OCI-M1 (cell line): ENCODE results near the gene MAB21L3.

Experiments used
- DNase-seq: peaks from one replicate; lab custom pipeline; 2025; lab: John Stamatoyannopoulos, UW

MAB21L3 gene

DNA sequence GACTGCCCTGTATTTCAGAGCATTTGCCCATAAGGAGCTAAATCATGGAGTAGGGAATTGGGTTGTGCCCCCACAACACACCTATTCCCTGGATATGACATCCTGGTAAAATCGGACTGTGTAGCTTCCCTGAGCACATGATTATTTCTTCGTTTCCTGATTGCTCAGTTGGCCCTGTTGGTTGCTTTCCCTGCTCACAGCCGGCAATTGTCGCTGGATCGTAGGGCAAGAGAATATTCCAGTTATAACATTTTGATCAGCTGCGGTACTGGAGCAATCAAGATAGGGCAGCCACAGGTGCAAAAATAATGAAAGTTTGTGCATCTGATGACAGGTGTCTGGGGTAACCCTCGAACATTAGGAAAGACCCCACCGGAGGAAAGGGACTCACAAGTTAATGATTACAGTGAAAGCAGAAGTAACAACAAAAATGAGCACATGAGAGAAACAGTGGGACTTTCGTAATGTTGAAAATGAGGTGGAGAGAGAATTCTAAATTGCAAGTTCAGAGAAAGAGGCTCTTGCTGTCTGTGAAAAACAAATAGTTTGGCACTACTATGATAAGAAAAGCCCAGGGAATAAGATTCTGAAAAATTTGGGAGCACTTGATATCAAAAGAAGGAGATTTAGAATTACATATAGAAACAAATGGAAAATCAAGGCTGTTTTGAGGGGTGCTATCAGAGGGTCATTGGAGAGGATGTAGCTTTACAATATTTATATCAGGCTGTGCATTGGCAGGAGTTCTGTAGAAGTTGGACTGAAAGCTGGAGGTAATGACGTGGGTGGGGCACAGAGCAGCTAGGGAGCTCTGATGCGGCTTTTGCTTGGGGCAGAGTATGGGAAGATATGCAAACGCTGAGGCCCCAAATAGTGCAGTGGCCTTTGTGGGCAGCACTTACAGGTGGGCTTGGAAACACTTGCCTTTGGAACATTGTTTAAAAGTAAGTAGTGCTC is at the start of gene MAB21L3:
Gene MAB21L3, plus strand, starts transcription at position 833 of the 957 bp plus-strand sequence. CDS start 1,217 bp downstream, outside the sequence.
- DNase-seq = no peak

DNA sequence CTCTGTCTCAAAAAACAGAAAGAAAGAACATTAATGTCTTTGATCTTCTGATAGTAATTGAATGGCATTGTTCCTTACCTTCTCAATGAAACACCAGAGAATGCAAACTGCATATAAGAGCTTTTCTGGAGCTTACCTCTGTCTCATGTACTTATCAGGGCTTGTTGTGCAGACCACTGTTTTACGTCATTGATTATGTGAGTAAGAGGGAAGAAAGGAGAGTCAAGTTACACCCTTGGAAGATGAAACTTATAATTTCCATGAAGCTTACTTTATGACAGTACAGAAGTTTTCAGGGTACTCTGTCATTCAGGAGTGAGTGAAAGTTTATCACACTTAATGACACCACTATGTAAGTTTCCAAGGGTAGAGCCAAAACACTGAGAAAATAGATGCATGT is 49.0 kb upstream of the MAB21L3 start:
- no peak for DNase-seq

DNA sequence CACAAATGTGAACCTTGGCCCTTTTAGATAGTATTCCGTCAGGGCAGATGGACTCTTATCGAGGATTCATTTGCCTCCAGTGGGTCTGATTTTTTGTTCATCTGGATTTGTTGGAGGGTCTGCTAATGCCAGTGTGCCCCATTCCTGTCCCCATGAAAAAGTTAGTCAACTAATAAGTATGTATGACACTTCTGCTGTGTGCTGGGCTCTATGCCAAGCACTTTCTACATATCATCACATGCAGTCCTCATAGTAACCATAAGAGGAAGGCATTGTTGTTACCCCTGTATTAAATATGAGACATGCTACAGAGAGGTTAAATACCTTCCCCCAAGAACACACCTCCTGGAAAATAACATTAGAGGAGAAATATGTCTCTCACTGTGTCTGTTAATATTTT is 46.6 kb upstream of the MAB21L3 start:
- no peak for DNase-seq

DNA sequence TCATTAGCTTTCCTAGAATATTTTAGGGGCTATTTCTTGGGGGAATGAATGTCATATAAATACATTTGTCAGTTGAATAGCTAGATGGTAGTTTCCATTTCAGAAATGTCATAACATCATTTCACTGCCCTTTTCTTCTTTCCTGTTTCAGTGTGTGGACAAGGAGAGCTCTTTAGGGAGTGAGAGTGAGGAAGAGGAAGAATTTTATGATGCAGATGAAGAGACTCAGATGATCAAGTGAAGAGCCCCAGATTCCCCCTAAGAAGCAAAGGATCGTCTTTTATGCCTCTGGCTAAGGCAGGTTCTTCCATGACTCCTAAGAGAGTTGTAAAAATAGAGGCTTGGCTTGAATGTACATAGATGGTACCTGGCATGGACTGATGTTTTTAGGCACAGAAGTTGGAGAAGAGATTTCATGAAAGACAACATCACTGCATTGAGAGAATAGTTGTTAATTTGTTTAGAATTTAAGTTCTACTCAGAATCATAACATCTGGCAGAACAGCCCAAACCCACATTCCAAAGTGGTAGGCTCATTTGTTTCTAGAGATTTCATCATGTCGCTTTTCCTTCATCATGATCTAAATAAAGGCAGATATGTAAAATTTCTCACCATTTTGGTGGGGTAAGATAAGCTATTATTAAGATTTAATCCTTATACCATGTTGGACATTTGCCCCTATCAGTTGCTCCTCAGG is 44.2 kb upstream of the MAB21L3 start:
- no peak for DNase-seq

DNA sequence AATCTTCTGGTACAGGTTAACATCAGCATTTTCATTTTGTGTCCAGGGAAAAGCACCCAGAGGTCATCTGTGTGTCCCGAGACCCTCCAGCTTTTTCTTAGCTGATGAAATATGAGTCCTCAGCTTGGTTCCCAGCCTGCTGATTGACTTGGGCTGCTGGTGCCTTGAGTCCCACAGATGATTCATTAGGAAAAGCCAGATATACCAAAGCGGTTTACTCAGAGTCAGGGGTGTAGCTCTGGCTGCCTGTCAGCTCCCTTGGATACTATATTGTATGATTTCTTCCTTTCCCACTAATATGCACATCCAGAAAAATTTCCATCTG is 43.7 kb upstream of the MAB21L3 start:
- DNase-seq = no peak

DNA sequence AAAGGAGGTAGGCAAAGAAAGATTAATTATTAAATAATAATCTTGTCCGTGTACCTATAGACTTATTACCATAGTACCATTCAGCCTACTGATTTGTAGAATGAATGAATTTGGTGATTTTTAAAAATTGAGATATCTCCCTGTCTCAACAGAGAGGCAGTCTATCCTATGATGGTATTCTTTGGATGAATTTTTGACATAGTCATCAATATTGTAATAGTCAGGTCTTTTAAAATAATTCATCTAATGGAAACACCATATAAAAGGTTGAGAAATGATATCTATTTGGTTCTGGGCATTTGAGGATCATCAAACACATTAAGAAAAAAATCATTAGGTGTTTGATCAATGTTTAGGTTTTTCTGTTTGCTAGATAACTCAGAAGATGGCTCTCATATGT is 35.6 kb upstream of the MAB21L3 start:
- no peak for DNase-seq

DNA sequence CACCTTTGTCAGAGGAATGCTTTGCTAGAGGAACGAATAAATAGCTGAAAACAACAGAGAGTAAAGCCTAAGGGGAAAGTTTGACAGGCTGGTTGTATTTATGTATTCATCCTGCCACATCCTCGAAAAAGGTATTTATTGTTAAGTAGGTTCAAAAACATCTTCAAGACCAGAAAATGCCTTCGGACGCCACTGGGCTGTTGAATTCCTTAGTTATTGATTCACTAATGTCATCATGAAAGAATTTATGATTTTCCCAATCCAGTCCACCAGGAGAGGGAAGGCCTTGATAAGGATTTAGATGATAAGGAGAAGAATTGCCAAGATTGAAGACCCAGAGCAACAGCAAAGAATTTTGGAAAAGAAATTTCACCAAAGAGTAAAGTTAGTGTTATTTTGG is 35.2 kb upstream of the MAB21L3 start:
- no peak for DNase-seq

DNA sequence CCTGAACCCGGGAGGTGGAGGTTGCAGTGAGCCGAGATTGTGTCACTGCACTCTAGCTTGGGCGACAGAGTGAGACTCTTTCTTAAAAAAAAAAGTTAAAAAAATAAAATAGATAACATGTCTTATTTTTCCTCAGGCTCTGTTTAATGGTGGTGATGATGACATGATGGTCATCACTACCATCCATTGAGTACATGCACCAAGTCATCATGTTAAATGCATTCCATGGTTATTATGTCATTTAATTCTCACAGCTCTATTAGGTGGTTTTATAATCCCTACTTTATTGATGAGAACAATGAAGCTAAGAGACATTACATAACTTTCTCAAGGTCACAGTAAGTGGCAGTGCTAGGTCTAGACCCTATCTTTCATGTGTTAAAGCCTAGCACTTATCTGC is 34.4 kb upstream of the MAB21L3 start:
- no peak for DNase-seq

DNA sequence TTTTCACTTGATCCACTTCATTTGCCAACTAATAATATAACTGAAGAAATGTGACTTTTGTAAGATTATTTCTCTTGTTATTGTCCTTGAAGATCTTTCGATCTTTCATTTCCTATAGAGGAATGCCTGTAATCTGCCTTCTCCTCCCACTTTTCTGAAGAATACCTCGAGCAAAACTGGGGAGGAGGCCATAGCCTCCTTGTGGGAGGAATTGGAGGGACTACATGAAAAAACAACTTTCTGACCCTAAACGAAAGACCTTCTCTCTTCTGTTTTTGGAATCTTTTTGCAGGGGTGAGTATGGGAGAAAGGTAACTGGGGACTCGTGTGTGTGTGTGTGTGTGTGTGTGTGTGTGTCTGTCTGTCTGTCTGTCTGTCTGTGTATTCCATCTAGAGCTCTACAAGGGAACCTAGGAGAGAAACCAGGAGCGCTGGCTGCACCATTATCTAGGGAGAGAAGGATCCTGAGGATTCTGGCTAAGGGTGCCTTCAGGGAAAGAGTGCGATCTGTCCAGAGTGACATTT is 32.4 kb upstream of the MAB21L3 start:
- no peak for DNase-seq

DNA sequence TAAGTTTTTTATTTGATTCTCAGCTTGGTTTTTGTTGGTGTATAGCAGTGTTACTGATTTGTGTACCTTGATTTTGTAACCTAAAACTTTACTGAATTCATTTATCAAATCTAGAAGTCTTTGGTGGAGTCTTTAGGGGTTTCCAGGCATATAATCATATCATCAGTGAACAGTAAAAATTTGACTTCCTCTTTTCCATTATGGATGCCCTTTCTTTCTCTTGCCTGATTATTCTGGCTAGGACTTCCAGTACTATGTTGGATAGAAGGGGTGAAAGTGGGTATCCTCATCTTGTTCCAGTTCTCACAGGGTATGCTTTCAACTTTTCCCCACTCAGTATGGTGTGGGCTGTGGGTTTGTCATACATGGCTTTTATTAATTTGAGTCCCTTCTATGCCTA is 23.6 kb upstream of the MAB21L3 start:
- peak; percentile 60 for DNase-seq

DNA sequence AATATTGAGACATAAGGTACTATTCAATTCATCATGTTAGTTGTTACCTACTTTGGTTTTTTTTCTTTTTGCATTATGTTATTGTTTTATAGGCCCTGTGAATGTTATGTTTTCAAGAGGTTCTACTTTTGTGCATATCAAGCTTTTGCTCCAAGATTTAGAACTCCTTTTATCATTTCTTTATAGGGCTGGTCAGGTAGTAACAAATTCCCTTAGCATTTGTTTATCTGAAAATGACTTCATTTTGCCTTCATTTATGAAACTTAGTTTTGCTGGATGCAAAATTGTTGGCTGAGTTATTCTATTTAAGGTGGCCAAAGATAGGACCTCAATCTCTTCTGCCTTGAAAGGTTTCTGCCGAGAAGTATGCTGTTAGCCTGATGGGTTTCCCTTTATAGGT is 21.3 kb upstream of the MAB21L3 start:
- no peak for DNase-seq

DNA sequence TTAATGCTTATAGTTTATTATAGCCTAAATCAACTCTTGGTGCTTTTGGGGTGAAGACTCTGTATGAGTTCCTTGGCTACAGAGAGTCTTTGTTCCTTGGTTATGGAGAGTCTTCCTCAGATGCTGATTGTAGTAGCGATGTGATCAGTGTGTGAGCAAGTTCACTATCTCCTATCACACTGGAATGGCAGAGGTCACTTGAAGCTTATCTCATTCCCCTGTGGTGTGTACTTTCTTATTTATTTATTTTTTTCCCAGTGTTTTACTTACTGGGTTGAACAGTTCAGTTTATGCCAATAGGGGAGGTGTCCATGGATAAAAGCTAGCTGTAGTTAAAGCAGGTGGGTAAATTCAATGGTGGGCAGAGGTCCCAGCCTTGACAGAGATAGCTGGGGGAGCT is 20.1 kb upstream of the MAB21L3 start:
- DNase-seq = no peak

DNA sequence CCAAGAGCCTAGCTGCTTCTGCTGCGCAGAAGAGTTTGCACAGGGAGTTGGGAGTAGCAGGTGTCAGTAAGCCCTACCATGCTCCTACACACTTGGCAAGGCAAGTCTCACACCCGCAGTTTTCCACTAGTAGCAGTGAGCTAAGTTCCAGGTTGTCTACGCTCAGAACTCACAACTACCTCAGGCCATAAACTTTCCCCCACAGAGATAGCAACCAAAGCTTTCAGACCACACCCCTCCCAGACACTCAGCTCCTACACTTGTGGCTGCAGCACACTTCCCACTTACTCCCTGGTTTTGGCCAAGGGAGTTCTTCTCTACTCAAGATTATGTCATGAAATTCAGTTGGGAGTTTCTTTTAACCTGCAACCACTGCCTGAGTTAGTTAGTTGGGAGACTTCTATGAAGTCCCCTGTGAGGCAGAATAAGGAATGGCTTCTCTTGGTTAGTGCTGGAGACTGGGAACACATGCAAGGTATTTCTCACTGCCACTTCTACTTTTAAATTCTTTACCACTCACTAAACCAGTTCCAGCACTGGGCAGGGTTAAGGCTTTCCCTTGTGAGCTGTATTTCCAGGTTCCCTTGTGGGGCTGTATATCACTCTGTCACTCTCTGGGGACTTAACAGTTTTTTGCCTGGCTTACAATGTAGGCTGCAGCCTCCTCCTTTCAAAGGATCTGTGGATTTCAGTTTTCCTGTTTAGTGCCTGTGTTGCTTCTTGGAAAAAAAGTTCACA is 18.3 kb upstream of the MAB21L3 start:
- peak; percentile 17 for DNase-seq

DNA sequence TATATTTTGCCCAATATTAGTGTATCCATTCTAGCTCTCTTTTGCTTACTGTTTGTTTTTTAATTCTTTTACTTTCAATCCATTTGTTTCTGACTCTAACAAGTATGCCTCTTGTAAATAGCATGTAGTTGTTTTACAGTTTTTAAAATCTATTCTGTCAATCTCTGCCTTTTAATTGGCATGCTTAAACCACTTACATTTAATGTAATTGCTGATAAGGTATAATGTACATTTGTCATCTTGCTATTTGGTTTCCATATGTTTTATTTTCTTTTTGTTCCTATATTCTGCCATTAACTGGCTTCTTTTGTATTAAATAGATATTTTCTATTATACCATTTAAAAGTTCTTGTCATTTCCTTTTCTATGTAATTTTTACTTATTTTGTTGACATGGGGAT is 16.2 kb upstream of the MAB21L3 start:
- no peak for DNase-seq

DNA sequence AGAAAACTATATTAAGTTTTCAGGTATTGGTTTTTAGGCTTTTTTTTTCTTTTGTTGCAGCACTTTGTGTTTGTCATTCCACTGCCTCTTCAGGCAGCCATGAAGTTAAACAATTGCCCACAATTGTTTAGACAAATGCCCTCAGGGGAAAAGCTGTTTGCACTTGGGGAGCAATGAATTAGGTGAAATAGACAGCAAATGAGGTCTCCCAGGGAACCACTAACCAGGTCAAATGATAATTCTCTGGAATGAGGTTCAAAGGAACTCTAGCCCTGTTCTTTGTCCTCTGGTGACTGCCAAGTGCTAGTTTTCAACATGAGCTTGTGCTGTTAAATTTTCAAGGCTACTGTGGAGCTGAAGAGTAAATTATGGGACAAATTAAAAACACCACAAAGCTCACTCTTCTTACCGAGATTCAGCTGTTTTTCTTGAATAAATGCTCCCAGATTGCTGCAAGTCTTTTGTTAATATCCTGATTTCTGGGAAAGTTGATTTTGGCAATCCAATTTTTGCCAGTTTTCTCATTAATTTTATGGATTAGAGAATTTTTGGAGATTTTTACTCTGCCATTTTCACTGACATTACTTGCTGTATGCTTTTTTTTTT is 15.1 kb upstream of the MAB21L3 start:
- no peak for DNase-seq

DNA sequence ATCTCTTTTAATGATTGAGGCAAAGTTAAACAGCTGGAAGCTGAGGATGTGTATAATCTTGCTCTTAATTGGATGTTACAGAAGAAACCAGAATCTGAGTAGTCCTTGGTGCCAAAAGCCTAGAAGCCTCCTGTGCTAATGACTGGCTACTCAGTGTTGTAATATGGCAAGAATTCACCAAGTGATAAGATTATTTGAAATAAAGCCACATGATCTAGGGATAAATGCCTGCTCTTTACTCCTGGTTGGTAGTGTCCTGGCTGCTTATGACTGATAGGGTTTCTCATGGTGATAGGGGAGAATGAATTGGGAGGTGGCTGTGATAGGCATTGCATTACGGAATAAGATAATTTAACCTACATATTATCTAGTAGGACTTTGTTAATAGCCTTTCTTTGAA is 13.6 kb upstream of the MAB21L3 start:
- DNase-seq = peak; percentile 33

DNA sequence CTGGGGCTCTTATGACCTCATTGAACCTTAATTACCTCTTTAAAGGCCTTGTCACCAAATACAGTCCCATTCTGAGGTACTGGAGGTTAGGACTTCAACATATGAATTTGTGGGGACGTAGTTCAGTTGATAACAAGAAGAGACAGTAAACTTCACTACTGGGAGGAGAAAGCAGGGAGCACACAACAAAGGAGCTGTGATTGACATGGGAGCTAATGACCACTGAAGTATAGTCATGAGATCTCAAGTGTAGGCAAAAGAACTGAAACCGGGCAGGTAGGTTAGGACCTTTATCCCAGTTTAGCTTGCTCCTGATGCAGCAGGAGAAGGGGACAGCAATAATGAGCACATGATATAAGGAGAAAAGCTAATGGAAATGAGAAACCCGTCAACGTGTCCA is 11.8 kb upstream of the MAB21L3 start:
- DNase-seq = no peak

DNA sequence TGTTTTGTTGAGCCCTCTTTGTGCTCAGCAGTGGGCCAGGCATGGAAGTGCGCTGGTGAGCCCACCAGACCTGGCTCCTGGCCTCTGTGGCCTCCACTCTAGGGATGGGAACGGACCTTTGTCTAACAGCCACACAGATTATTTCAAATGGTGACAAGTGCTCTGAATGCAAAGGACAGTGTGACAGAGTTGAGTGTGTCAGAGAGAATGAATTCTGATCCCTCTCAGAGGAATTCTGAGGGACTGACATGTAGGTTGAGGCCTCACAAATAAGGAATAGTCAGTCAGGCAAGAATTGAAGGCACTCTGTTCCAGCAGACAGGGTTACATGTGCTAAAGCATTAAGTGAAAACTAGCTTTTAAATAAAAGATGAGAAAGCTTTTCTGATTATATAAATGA is 11.3 kb upstream of the MAB21L3 start:
- DNase-seq = no peak

DNA sequence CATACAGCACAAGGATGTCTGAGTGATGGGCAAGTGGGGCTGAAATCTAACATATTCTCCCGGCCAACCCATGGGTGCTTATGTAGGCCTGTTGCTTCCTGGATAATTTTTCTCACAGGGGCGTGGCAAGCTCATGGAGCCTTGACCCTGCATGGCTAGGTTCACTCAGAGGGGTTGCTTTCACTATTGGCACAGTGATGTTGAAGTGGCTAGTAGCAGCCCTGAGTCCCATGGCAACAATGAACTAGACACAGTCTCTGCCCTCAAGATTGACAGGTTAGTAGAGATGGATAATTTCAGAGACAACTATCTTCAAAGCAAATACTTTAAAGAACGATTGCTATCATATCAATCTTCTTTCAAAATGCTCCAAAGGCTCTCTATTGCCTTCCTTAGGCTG is 6.5 kb upstream of the MAB21L3 start:
- DNase-seq = no peak

DNA sequence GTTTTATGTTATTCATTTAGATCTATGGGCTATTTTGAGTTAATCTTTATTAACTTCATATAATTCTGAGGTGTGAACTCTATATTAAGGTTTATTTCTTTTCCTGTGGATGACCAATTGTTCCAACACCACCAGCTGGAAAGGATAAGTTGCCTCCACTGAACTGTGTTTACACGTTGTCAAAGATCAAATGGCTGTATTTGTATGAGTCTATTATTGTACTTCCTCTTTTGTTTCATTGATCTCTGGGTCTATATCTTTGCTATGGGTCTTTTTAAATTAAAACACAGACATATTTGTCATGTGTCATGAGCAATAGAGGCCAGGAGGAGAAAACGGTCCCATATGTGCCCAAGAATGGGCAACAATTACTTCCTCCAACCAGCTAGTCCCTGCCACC is 5.2 kb upstream of the MAB21L3 start:
- peak; percentile 19 for DNase-seq

DNA sequence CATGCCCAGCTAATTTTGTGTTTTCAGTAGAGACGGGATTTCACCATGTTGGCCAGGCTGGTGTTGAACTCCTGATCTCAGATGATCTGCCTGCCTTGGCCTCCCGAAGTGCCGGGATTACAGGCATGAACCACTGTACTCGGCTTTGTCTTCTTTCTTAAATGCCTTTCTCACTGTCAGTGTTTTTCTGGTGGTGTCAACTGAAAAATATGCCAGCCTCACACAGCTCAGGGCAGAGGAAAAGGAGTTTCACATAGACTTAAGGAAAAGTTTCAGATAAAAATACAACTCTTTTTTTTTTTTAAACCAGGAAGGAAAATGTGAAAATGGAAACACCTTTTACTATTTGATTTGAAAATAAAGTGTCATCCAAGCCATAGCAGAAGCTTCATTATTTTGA is 4.6 kb upstream of the MAB21L3 start:
- DNase-seq = no peak

DNA sequence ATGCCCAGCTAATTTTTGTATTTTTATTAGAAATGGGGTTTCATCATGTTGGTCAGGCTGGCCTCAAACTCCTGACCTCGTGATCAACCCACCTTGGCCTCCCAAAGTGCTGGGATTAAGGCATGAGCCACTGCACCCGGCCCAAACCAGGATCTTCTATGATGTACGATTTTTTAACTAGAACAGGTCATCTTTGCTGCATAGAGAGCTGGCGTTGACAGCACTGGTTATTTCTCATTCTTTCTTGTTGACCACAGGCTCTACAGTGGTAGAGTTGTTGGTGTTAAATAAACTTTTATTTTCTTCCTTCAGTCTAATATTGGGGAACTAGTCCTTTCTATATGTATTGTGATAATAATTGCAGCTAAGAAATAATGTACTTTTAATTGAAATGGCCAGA is 3.8 kb upstream of the MAB21L3 start:
- DNase-seq = no peak
